GM23248 (cell line): ENCODE measurements around the gene TMED5. TPM values are rescaled to one million over a fixed set of nuclear protein-coding genes. Genes with fewer than 3 reads are reported as not detected.

Experiments used
- DNase-seq: peaks from one replicate; pipeline ENCODE4 v3.0.0-alpha.2; 2015
- H2AFZ ChIP-seq: fragments of 200-600 bp; sonication (generic); 2 replicates; pipeline ENCODE4 v1.6.1; 2016; ENCODE audit warnings: antibody characterized with exemption
- H3F3A ChIP-seq: fragments of 200-600 bp; sonication (generic); 2 replicates; pipeline ENCODE4 v1.6.1; 2016; ENCODE audit warnings: mild to moderate bottlenecking, antibody characterized with exemption, mixed run types; ENCODE audit not compliant: insufficient read depth
- H3K27ac ChIP-seq: fragments of 200-600 bp; sonication (generic); 2 replicates; pipeline ENCODE4 v1.5.1; 2016; ENCODE audit warnings: mild to moderate bottlenecking
- H3K27me3 ChIP-seq: fragments of 200-600 bp; sonication (generic); replicated peaks from 2 replicates; pipeline ENCODE4 v1.6.1; 2016; ENCODE audit warnings: mild to moderate bottlenecking; ENCODE audit not compliant: insufficient read depth
- H3K36me3 ChIP-seq: fragments of 200-600 bp; sonication (generic); 2 replicates; pipeline ENCODE4 v1.6.1; 2016; ENCODE audit warnings: low read depth, mild to moderate bottlenecking
- H3K4me1 ChIP-seq: fragments of 200-600 bp; sonication (generic); 2 replicates; pipeline ENCODE4 v1.6.1; 2016; ENCODE audit warnings: mild to moderate bottlenecking; ENCODE audit not compliant: insufficient read depth
- H3K4me2 ChIP-seq: fragments of 200-600 bp; sonication (generic); one replicate; pipeline ENCODE4 v1.6.1; 2016; ENCODE audit warnings: mild to moderate bottlenecking; ENCODE audit not compliant: unreplicated experiment
- H3K4me3 ChIP-seq: fragments of 200-600 bp; sonication (generic); 2 replicates; pipeline ENCODE4 v1.5.1; 2016; ENCODE audit warnings: mild to moderate bottlenecking
- H3K79me2 ChIP-seq: fragments of 200-600 bp; sonication (generic); 2 replicates; pipeline ENCODE4 v1.6.1; 2016; ENCODE audit warnings: mild to moderate bottlenecking; ENCODE audit not compliant: insufficient read depth
- H3K9ac ChIP-seq: fragments of 200-600 bp; sonication (generic); 2 replicates; pipeline ENCODE4 v1.6.1; 2016; ENCODE audit warnings: mild to moderate bottlenecking
- H3K9me2 ChIP-seq: fragments of 200-600 bp; sonication (generic); 2 replicates; pipeline ENCODE4 v1.6.1; 2016; ENCODE audit warnings: mixed run types, mild to moderate bottlenecking, moderate library complexity; ENCODE audit not compliant: insufficient read depth
- H3K9me3 ChIP-seq: fragments of 200-600 bp; sonication (generic); one replicate; pipeline ENCODE4 v1.6.1; 2017; ENCODE audit warnings: low read depth
- H4K20me1 ChIP-seq: fragments of 200-600 bp; sonication (generic); 2 replicates; pipeline ENCODE4 v1.6.0; 2016; ENCODE audit not compliant: insufficient read depth
- EZH2 ChIP-seq: fragments of 200-600 bp; sonication (generic); IDR thresholded peaks from 2 replicates; pipeline ENCODE4 v1.6.1; 2018; ENCODE audit warnings: antibody characterized with exemption, mild to moderate bottlenecking; ENCODE audit not compliant: insufficient read depth, poor library complexity, severe bottlenecking
- EZH2phosphoT487 ChIP-seq: fragments of 200-600 bp; sonication (generic); IDR thresholded peaks from 2 replicates; pipeline ENCODE4 v1.6.1; 2018; ENCODE audit warnings: antibody characterized with exemption, moderate library complexity, mild to moderate bottlenecking, low read depth; ENCODE audit not compliant: insufficient read depth
- WGBS, 2 experiments: methylation state at CpG; one replicate each; pipeline ENCODE4 v1.1.6; 2015 to 2017; ENCODE audit warnings: low lambda C conversion rate in 2 of 2, low coverage in 1 of 2; ENCODE audit errors: missing lambda C conversion rate in 2 of 2; 5-methylcytosine and 5-hydroxymethylcytosine counted together
- in situ Hi-C: fragments of 300-500 bp; cut with MboI; formaldehyde crosslinking; loops from 2 replicates; pipeline ENCODE4 v1.15.0; 2020
- polyA plus RNA-seq: library from polyadenylated mRNA; unstranded; fragments of >200 nt; fragmentation: Nextera tagmentation; extraction: Ambion mirVana; gene quantifications from 2 replicates; pipeline ENCODE4 v1.2.1, GENCODE V29; 2016
- total RNA-seq: library from RNA; depleted of rRNA; stranded (reverse); fragments of >200 nt; shearing (Covaris generic); gene quantifications from 2 replicates; pipeline ENCODE4 v1.2.3, GENCODE V29; 2014

TMED5 gene
- total and polyA plus RNA-seq, 2 experiments from 2014 or later = 39.0 to 49.2 TPM

DNA sequence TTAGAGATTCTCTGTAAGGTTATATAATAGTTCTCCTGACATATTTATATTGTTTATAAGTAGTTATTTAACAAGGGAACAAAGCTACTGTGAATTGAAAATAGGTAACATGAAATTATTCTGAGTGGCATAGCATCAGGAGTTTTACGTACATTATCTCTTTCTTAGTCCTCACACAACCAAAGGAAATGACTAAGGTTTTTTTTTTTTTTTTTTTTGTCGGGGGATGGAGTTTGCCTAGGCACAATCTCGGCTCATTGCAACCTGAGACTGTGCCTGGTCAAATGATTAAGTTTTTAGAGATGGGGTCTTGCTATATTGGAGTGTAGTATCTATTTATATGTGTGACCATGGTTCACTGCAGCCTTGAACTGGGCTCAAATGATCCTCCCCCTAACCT, 24.9 kb downstream of the TMED5 start:
- peaks cover 51% of the 10 kb centered on the region for H3K36me3 ChIP-seq

DNA sequence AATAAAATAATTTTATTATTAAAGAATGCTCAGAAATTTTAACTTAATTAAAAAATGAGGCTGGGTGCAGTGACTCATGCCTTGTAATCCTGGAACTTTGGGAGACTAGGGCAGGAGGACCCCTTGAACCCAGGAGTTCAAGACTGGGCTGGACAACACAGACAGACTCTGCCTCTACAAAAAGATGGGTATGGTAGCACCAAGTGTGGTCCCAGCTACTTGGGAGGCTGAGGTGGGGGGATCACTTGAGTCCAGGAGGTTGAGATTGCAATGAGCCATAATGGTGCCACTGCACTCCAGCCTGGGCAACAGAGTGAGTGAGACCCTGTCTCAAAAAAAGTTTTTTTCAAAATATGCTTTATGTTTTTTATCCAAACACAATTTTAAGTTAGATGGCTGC, 25.3 kb downstream of the TMED5 start:
- TF ChIP-seq EZH2 (no peak), EZH2phosphoT487 (no peak)
- Histone ChIP-seq H3K4me3 (no peak overlapping the region), H3K9me2 (no peaks in the 10 kb centered on the region), H3K27me3 (no peaks in the 10 kb centered on the region), H3K9ac (no peak overlapping the region), H3K27ac (no peak overlapping the region), H4K20me1 (no peaks in the 10 kb centered on the region), H3K4me2 (no peak overlapping the region), H3K79me2 (peaks cover 81% of the 10 kb centered on the region), H3K36me3 (peaks cover 56% of the 10 kb centered on the region), H3K9me3 (no peaks in the 10 kb centered on the region), H2AFZ (no peak overlapping the region), H3F3A (peaks cover 4% of the 10 kb centered on the region; the same call in 1 of the 2 replicates), H3K4me1 (peaks cover 8% of the 10 kb centered on the region)
- in situ Hi-C loops = no loop called here
- no peak for DNase-seq

More for the DNA sequence above, 24.9 kb downstream of the TMED5 start:
- no peaks in the 10 kb centered on the region for H4K20me1 ChIP-seq
- H3K4me2 ChIP-seq = no peak overlapping the region
- H3K9me2 ChIP-seq = no peaks in the 10 kb centered on the region
- H3K9ac ChIP-seq = no peak overlapping the region
- WGBS, 2 experiments = 60 to 72% methylated on average over 3 of the region's 3 CpGs
- H3K4me1 ChIP-seq = peaks cover 8% of the 10 kb centered on the region
- no peak for TF ChIP-seq EZH2phosphoT487
- no peak for TF ChIP-seq EZH2
- H3K4me3 ChIP-seq = no peak overlapping the region
- H3F3A ChIP-seq = peaks cover 4% of the 10 kb centered on the region; the same call in 1 of the 2 replicates
- H2AFZ ChIP-seq = no peak overlapping the region
- no peaks in the 10 kb centered on the region for H3K27me3 ChIP-seq
- in situ Hi-C loops = no loop called here
- no peaks in the 10 kb centered on the region for H3K9me3 ChIP-seq
- DNase-seq = peak; percentile 15
- H3K27ac ChIP-seq = no peak overlapping the region
- H3K79me2 ChIP-seq = peaks cover 85% of the 10 kb centered on the region

DNA sequence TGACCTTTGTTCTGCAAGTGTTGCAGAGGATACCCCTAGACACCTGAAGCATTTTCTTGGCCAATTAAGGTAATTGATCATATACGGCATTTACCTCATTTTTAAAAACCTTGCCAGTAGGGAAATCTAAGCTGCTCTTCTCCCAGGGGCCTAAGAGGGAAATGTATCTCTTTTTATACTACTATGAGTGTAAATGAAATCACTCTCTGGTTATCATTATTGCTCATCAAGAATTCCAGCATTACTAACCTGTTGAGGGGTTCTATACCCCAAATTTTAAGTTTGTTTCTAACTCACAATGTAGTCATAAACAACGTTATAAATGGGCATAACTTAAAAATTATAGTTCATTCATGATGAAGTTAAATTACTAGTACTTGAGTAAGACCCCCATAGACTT, 27.4 kb downstream of the TMED5 start:
- Histone ChIP-seq H3K4me3 (no peak overlapping the region), H3K4me1 (peaks cover 14% of the 10 kb centered on the region), H3F3A (peaks cover 15% of the 10 kb centered on the region), H3K9me2 (no peaks in the 10 kb centered on the region), H4K20me1 (no peaks in the 10 kb centered on the region), H3K9ac (no peak overlapping the region), H2AFZ (no peak overlapping the region), H3K4me2 (no peak overlapping the region), H3K79me2 (peaks cover 61% of the 10 kb centered on the region), H3K36me3 (peaks cover 52% of the 10 kb centered on the region), H3K27me3 (no peaks in the 10 kb centered on the region), H3K27ac (no peak overlapping the region), H3K9me3 (no peaks in the 10 kb centered on the region)
- WGBS, 2 experiments = 93 to 96% methylated on average over 2 of the region's 2 CpGs
- no peak for DNase-seq
- in situ Hi-C loops = no loop called here
- TF ChIP-seq EZH2 (no peak), EZH2phosphoT487 (no peak)

- H3K4me2 ChIP-seq = no peak overlapping the region
- H3K9ac ChIP-seq = no peak overlapping the region
- no peak overlapping the region for H3K4me3 ChIP-seq
- in situ Hi-C loops = no loop called here
- no peaks in the 10 kb centered on the region for H3K9me2 ChIP-seq
- TF ChIP-seq EZH2 (no peak), EZH2phosphoT487 (no peak)
- peaks cover 43% of the 10 kb centered on the region for H3K36me3 ChIP-seq
- H3K4me1 ChIP-seq = peaks cover 19% of the 10 kb centered on the region
- H3F3A ChIP-seq = peaks cover 28% of the 10 kb centered on the region
- H3K79me2 ChIP-seq = peaks cover 52% of the 10 kb centered on the region
- no peak for DNase-seq
- no peaks in the 10 kb centered on the region for H4K20me1 ChIP-seq
- H3K27ac ChIP-seq = no peak overlapping the region
- H2AFZ ChIP-seq = no peak overlapping the region
- no peaks in the 10 kb centered on the region for H3K27me3 ChIP-seq
- H3K9me3 ChIP-seq = no peaks in the 10 kb centered on the region
Measured at GRCh38 chr1:93151474-93151873, 28.7 kb downstream of the TMED5 start.

DNA sequence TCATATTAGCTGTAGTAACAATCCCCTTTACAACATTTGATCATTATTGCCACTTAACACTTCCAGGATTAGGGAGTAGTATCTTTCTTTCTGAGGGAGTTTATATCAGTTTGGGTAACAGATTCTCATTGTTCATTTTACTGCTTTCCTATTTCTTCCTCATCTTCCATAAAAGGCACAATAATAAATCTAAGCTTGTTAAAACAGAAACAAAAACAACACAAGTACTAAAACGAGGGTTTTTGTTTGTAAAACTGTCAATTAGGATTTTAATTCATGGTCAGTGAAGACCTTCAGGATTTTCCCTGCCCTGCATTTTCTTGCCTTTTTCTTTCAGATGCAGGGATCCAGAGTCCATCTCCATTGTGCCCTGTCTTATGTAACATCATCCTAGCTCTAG, 29.5 kb downstream of the TMED5 start:
- Histone ChIP-seq H3K9ac (no peak overlapping the region), H3K4me1 (peaks cover 26% of the 10 kb centered on the region), H3K27me3 (no peaks in the 10 kb centered on the region), H4K20me1 (no peaks in the 10 kb centered on the region), H3F3A (peaks cover 32% of the 10 kb centered on the region), H3K4me2 (no peak overlapping the region), H3K9me2 (no peaks in the 10 kb centered on the region), H3K27ac (no peak overlapping the region), H3K79me2 (peaks cover 45% of the 10 kb centered on the region), H2AFZ (no peak overlapping the region), H3K9me3 (no peaks in the 10 kb centered on the region), H3K4me3 (no peak overlapping the region), H3K36me3 (peaks cover 37% of the 10 kb centered on the region)
- TF ChIP-seq EZH2 (no peak), EZH2phosphoT487 (no peak)
- DNase-seq = no peak
- 37 to 53% methylated on average over 1 of the region's 1 CpG for WGBS, 2 experiments
- in situ Hi-C loops = no loop called here
